ENCODE measurements around the gene SCGB3A2.

The SCGB3A2 gene

GRCh38 chr5:147854331-147854730 lies 24.2 kb upstream of the SCGB3A2 start:
- Histone ChIP-seq H3K79me2 (ENCODE audit: insufficient read depth, low read length) (no peaks in the 10 kb centered on the region), H3K9me3 (ENCODE audit: low read length) (no peaks in the 10 kb centered on the region), H3K27ac (ENCODE audit: low read depth, low read length, poor library complexity, severe bottlenecking) (no peak overlapping the region), H3K9ac (ENCODE audit: low read length) (no peak overlapping the region), H3K9me2 (ENCODE audit: low read depth, low read length) (no peaks in the 10 kb centered on the region), H3K27me3 (ENCODE audit: insufficient read depth, low read length) (no peaks in the 10 kb centered on the region), H4K20me1 (ENCODE audit: insufficient read depth, low read length) (no peaks in the 10 kb centered on the region), H2AFZ (ENCODE audit: low read length) (no peak overlapping the region), H3K36me3 (ENCODE audit: insufficient read depth, low read length) (no peaks in the 10 kb centered on the region), H3K4me2 (ENCODE audit: low read length) (no peak overlapping the region), H3K4me1 (ENCODE audit: insufficient read depth, low read length, severe bottlenecking) (no peaks in the 10 kb centered on the region), H3K4me3 (ENCODE audit: low read depth, low read length, poor library complexity, severe bottlenecking) (no peak overlapping the region), H3F3A (ENCODE audit: insufficient read depth, low read length) (no peaks in the 10 kb centered on the region)
- TF ChIP-seq EZH2 (IDR thresholded peaks at IDR 0.05; ENCODE audit: borderline replicate concordance, low read length) (no peak), CTCF (IDR thresholded peaks at IDR 0.05; ENCODE audit: low read length) (no peak)

- H3K4me1 ChIP-seq (ENCODE audit: insufficient read depth, low read length, severe bottlenecking) = no peaks in the 10 kb centered on the region
Observed at GRCh38 chr5:147854894-147855773, 23.4 kb upstream of the SCGB3A2 start.

GRCh38 chr5:147855774-147856069 lies 22.8 kb upstream of the SCGB3A2 start:
- Histone ChIP-seq H3K27ac (ENCODE audit: low read depth, low read length, poor library complexity, severe bottlenecking) (no peak overlapping the region), H3K9me3 (ENCODE audit: low read length) (no peaks in the 10 kb centered on the region), H2AFZ (ENCODE audit: low read length) (no peak overlapping the region), H3K9ac (ENCODE audit: low read length) (no peak overlapping the region), H4K20me1 (ENCODE audit: insufficient read depth, low read length) (no peaks in the 10 kb centered on the region), H3K36me3 (ENCODE audit: insufficient read depth, low read length) (no peaks in the 10 kb centered on the region), H3F3A (ENCODE audit: insufficient read depth, low read length) (no peaks in the 10 kb centered on the region), H3K27me3 (ENCODE audit: insufficient read depth, low read length) (no peaks in the 10 kb centered on the region), H3K4me2 (ENCODE audit: low read length) (no peak overlapping the region), H3K9me2 (ENCODE audit: low read depth, low read length) (no peaks in the 10 kb centered on the region), H3K4me3 (ENCODE audit: low read depth, low read length, poor library complexity, severe bottlenecking) (no peak overlapping the region), H3K79me2 (ENCODE audit: insufficient read depth, low read length) (no peaks in the 10 kb centered on the region), H3K4me1 (ENCODE audit: insufficient read depth, low read length, severe bottlenecking) (no peaks in the 10 kb centered on the region)
- TF ChIP-seq CTCF (IDR thresholded peaks at IDR 0.05; ENCODE audit: low read length) (no peak), EZH2 (IDR thresholded peaks at IDR 0.05; ENCODE audit: borderline replicate concordance, low read length) (no peak)

More at GRCh38 chr5:147854894-147855773, 23.4 kb upstream of the SCGB3A2 start:
- Histone ChIP-seq H4K20me1 (ENCODE audit: insufficient read depth, low read length) (no peaks in the 10 kb centered on the region), H3K79me2 (ENCODE audit: insufficient read depth, low read length) (no peaks in the 10 kb centered on the region), H3K4me2 (ENCODE audit: low read length) (no peak overlapping the region), H3K27ac (ENCODE audit: low read depth, low read length, poor library complexity, severe bottlenecking) (no peak overlapping the region), H3F3A (ENCODE audit: insufficient read depth, low read length) (no peaks in the 10 kb centered on the region), H3K9me3 (ENCODE audit: low read length) (no peaks in the 10 kb centered on the region), H3K9ac (ENCODE audit: low read length) (no peak overlapping the region), H3K9me2 (ENCODE audit: low read depth, low read length) (no peaks in the 10 kb centered on the region), H3K36me3 (ENCODE audit: insufficient read depth, low read length) (no peaks in the 10 kb centered on the region), H3K27me3 (ENCODE audit: insufficient read depth, low read length) (no peaks in the 10 kb centered on the region), H2AFZ (ENCODE audit: low read length) (no peak overlapping the region), H3K4me3 (ENCODE audit: low read depth, low read length, poor library complexity, severe bottlenecking) (no peak overlapping the region)
- no peak for TF ChIP-seq EZH2 (IDR thresholded peaks at IDR 0.05; ENCODE audit: borderline replicate concordance, low read length)
- TF ChIP-seq CTCF (IDR thresholded peaks at IDR 0.05; ENCODE audit: low read length) = no peak
